Heart right ventricle (tissue), 16 donors: ENCODE results near the gene SPATA31D1. TPM values are rescaled to one million over a fixed set of nuclear protein-coding genes. Genes with fewer than 3 reads are reported as not detected.
"Not testable (repeated sequence)": the region's sequence is repeated elsewhere in the genome, so short reads cannot be mapped to it uniquely, and the experiment has no call there.

Experiments used
- ATAC-seq, 8 donors: fragments of 200-7000 bp; cut with Tn5 transposase; one replicate each; pipeline ENCODE4 v1.9.1; 2020; ENCODE audit warnings: mild to moderate bottlenecking in 8 of 8, moderate library complexity in 8 of 8, moderate number of reproducible peaks in 1 of 8
- DNase-seq, 2 donors: peaks; one replicate each; pipeline ENCODE4 v3.0.0-alpha.2; 2020
- H3K27ac ChIP-seq, 10 donors: fragments of 200-600 bp; sonication (generic) in 2 of 10; one replicate each; pipeline versions ENCODE4 v1.5.0 to v1.8.0; 2020 to 2022; ENCODE audit warnings: mild to moderate bottlenecking in 3 of 10
- H3K27me3 ChIP-seq, 7 donors: fragments of 200-600 bp; one replicate each; pipeline ENCODE4 v1.8.0; 2021 to 2022; ENCODE audit warnings: mild to moderate bottlenecking in 2 of 7
- H3K36me3 ChIP-seq, 9 donors: fragments of 200-600 bp; sonication (generic) in 1 of 9; one replicate each; pipeline versions ENCODE4 v1.5.0 to v1.8.0; 2020 to 2022; ENCODE audit warnings: mild to moderate bottlenecking in 2 of 9
- H3K4me1 ChIP-seq, 9 donors: fragments of 200-600 bp; sonication (generic) in 1 of 9; one replicate each; pipeline versions ENCODE4 v1.5.0 to v1.8.0; 2020 to 2022; ENCODE audit warnings: mild to moderate bottlenecking in 4 of 9
- H3K4me3 ChIP-seq, 10 donors: fragments of 200-600 bp; sonication (generic) in 2 of 10; one replicate each; pipeline versions ENCODE4 v1.5.0 to v1.8.0; 2020 to 2022; ENCODE audit warnings: mild to moderate bottlenecking in 7 of 10, moderate library complexity in 2 of 10
- H3K9me3 ChIP-seq, 11 donors: fragments of 200-600 bp in 10 of 11; sonication (generic) in 2 of 11; one replicate each; pipeline versions ENCODE4 v1.5.0 to v1.8.0; 2013 to 2022; ENCODE audit warnings: mild to moderate bottlenecking in 2 of 11, control low read depth in 1 of 11, moderate library complexity in 1 of 11
- WGBS, 2 donors: extraction: QIAGEN DNeasy Blood & Tissue Kit; methylation state at CpG; one replicate each; pipeline ENCODE4 v1.1.7; 2013; ENCODE audit warnings: inconsistent platforms in 1 of 2; 5-methylcytosine and 5-hydroxymethylcytosine counted together
- intact Hi-C, 10 donors: fragments of 100-400 bp; cut with DNase I; formaldehyde crosslinking; loops; one replicate each; pipeline versions ENCODE4 v1.11.1 to v1.14.2; 2022
- long read RNA-seq, 3 donors: library from polyadenylated mRNA; unstranded; transcript quantifications; one replicate each; pipeline ENCODE4 v2.0.0, GENCODE V29; 2020 to 2021
- polyA plus RNA-seq, 2 donors: library from polyadenylated mRNA; stranded (reverse); fragments of 200-250 nt; gene quantifications; one replicate each; pipeline ENCODE4 v1.2.3, GENCODE V29; 2013
- total RNA-seq, 10 donors: library from RNA; stranded (reverse); fragmentation: NEBNext Ultra II Directional in 3 of 10; extraction: Animal tissue kit (Norgen Biotek cat#: 25700) in 3 of 10; gene quantifications; one replicate each; pipeline versions ENCODE4 v1.2.1 to v1.2.4, GENCODE V29; 2021 to 2023
- TF ChIP-seq, protein P1 (sequence below), 9 donors: fragments of 200-600 bp; sonication (generic) in 2 of 9; IDR thresholded peaks; one replicate each; pipeline versions ENCODE4 v1.5.0 to v1.8.0; 2021 to 2022; ENCODE audit warnings: antibody characterized with exemption in 9 of 9, mild to moderate bottlenecking in 5 of 9, moderate library complexity in 1 of 9
- donor health status: Arrhythmogenic right ventricular cardiomyopathy.
- donor health status: ischemic (EF 13 %, LVEDD 7.1; RV severe dilation, severe dysfunction).
- donor health status: healthy with polysubstance abuse.
- donor health status: DM: no; HTN: yes; CAD: no.
- donor health status: DM: no; HTN: no; CAD: no.
- donor health status: ischemic (EF 25% LVEDD 6.9; RV normal size, moderate dysfunction).
- donor health status: ischemic (EF 25% LVEDD 5.7; RV mildly dilated, moderate dysfunction).
- donor health status: healthy.
- donor health status: DM: yes; HTN: yes; CAD: no.
- donor health status: Ischemic cardiomyopathy.
- donor health status: ischemic (EF 35%, LVEDD 5.7; RV mildly dilated, moderate dysfunction).
- donor health status: nonischemic (EF 11% LVEDD 7.7; RV severe dilation, severe dysfunction).
- donor health status: DM: yes; HTN: yes; CAD: no.
- donor health status: PGD.
- donor health status: ischemic (EF 29% LVEDD 5.4; RV normal size, mild dysfunction).
- donor health status: nonischemic (EF 23%, LVEDD 6.1; RV moderate dilation, normal function).

Gene SPATA31D1
- total RNA-seq = under 1 TPM in 1 of 10 donors, not detected in 9; 0.07 TPM
- polyA plus RNA-seq = not detected
- long read RNA-seq, donor 1 = 0 reads
- long read RNA-seq, donor 2 = 0 reads
- long read RNA-seq, donor 3 = 0 reads

DNA sequence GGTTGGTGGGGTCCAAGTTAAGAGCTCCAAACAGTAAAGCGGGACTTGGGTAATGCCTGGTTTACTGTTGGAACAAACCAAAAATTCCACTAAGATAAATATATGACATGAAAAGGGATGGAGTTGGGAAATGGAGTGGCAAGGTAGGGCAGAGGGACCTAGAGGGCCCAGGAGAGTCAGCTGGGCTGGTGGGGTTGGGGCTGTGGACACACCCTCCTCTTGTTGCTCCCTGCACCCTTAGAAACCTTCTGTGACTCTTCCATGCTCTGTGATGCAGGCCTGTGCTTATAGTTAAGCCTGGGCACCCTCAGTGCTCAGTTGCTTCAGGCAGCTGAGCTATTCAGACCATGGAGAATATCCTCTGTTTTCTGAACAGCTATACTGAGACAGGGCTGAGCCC, at the start of gene SPATA31D1:
SPATA31D1 (plus strand) TSS at position 301 of the 400 bp plus-strand sequence; CDS start at position 348, 47 bp downstream.
- H3K4me3 ChIP-seq, H3K4me1 ChIP-seq, H3K36me3 ChIP-seq, H3K9me3 ChIP-seq, ATAC-seq, H3K27me3 ChIP-seq, H3K27ac ChIP-seq, intact Hi-C loops, DNase-seq: not testable (repeated sequence)
- WGBS, 2 donors = 97 to 98% methylated on average over 1 of the region's 1 CpG

GRCh38 chr9:81943393-81943792, 45.2 kb upstream of the SPATA31D1 start, which contains the start of gene SPATA31D3:
Gene SPATA31D3 (plus strand): TSS chr9:81943500. CDS start chr9:81943586, 86 bp downstream.
- H3K27ac ChIP-seq, ATAC-seq, intact Hi-C loops, H3K36me3 ChIP-seq, H3K27me3 ChIP-seq, DNase-seq, H3K4me3 ChIP-seq, H3K9me3 ChIP-seq, H3K4me1 ChIP-seq: not testable (repeated sequence)
- no CpG with 5 or more reads among the region's 2 CpGs for WGBS, 2 donors

DNA sequence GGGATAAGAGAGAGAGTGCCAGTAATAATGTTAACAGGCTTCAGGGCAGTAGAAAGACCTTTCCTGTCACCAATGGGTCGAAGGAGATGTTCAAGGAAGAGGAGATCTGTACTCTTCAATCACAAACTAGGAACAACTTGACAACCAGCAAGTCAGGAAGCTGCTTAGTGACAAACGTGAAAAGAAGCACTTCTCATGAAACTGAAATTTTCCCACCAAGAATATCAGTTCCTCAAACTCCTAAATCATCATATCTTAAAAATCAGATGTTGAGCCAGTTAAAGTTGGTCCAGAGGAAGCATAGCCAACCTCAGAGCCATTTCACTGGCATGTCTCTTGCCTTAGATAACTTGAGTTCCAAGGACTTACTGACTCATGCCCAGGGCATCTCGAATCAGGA, 39.9 kb upstream of the SPATA31D1 start:
- H3K4me1 ChIP-seq, H3K27ac ChIP-seq, intact Hi-C loops, H3K9me3 ChIP-seq, H3K36me3 ChIP-seq, H3K27me3 ChIP-seq, DNase-seq, H3K4me3 ChIP-seq, ATAC-seq: not testable (repeated sequence)
- WGBS, 2 donors = 40% methylated on average over 1 of the region's 3 CpGs; no CpG with 5 or more reads in 1 of the 2 donors

DNA sequence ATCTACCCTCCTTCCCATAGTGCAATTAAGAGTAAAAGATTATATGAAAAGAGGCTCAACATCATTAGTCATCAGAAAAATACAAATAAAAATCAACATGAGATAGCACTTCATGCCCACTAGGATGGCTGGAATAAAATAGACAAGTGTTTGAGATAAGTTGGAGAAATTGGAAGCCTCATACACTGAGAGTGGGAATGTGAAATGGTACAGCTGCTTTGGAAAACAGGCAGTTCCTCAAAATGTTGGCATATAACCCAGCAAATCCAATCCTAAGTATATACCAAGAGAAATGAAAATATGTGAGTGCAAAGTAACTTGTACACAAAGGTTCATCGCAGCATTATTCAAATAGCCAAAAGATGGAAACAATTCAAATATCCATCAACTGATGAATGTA, 35.5 kb upstream of the SPATA31D1 start:
- H3K27ac ChIP-seq = no peak overlapping the region
- TF ChIP-seq, protein P1, sequence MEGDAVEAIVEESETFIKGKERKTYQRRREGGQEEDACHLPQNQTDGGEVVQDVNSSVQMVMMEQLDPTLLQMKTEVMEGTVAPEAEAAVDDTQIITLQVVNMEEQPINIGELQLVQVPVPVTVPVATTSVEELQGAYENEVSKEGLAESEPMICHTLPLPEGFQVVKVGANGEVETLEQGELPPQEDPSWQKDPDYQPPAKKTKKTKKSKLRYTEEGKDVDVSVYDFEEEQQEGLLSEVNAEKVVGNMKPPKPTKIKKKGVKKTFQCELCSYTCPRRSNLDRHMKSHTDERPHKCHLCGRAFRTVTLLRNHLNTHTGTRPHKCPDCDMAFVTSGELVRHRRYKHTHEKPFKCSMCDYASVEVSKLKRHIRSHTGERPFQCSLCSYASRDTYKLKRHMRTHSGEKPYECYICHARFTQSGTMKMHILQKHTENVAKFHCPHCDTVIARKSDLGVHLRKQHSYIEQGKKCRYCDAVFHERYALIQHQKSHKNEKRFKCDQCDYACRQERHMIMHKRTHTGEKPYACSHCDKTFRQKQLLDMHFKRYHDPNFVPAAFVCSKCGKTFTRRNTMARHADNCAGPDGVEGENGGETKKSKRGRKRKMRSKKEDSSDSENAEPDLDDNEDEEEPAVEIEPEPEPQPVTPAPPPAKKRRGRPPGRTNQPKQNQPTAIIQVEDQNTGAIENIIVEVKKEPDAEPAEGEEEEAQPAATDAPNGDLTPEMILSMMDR (IDR thresholded peaks at IDR 0.05) = no peak
- H3K36me3 ChIP-seq = no peaks in the 10 kb centered on the region
- peaks cover 0 to 34% (median 20%) of the 10 kb centered on the region in 11 donors for H3K9me3 ChIP-seq
- 95 to 97% methylated on average over 1 of the region's 1 CpG for WGBS, 2 donors
- no peak overlapping the region for H3K4me3 ChIP-seq
- no peak for DNase-seq
- ATAC-seq = no peak
- intact Hi-C loops = no loop called here
- no peaks in the 10 kb centered on the region for H3K4me1 ChIP-seq
- no peaks in the 10 kb centered on the region for H3K27me3 ChIP-seq

DNA sequence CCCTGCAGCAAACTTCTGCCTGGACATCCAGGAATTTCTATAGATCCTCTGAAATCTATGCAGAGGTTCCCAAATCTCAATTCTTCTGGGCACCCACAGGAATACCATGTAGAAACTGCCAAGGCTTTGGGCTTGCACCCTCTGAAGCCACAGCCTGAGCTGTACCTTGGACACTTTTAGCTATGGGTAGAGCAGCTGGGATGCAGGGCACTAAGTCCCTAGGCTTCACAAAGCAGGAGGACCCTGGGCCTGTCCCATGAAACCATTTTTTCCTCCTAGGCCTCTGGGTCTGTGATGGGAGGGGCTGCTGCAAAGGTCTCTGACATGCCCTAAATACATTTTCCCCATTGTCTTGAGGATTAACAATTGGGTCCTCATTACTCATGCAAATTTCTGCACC, 32.9 kb upstream of the SPATA31D1 start:
- no peak overlapping the region for H3K4me3 ChIP-seq
- no peaks in the 10 kb centered on the region for H3K36me3 ChIP-seq
- TF ChIP-seq, protein P1 (IDR thresholded peaks at IDR 0.05) = no peak
- DNase-seq (no peak), ATAC-seq (no peak)
- peaks cover 0 to 34% (median 20%) of the 10 kb centered on the region in 11 donors for H3K9me3 ChIP-seq
- intact Hi-C loops = no loop called here
- H3K4me1 ChIP-seq = no peaks in the 10 kb centered on the region
- H3K27me3 ChIP-seq = no peaks in the 10 kb centered on the region
- H3K27ac ChIP-seq = no peak overlapping the region
